Activated CD8-positive, alpha-beta memory T cell treated with anti-CD3 and anti-CD28 coated beads, Interleukin-2, amount 10 ng/mL, durations not matched to agents 7 days and 5 days (primary cell): ENCODE data around the gene GCNA. TPM values are rescaled to one million over a fixed set of nuclear protein-coding genes. Genes with fewer than 3 reads are reported as not detected.
"Not testable (repeated sequence)": the region's sequence is repeated elsewhere in the genome, so short reads cannot be mapped to it uniquely, and the experiment has no call there.

ENCODE experiments used
- ATAC-seq: fragments of 150-1000 bp; cut with Tn5 transposase; one replicate; pipeline ENCODE4 v1.10.0; 2021; ENCODE audit warnings: moderate library complexity
- CTCF ChIA-PET: fragments of 350-600 bp; sonication (Branson Sonifier 250); formaldehyde crosslinking; loops from one replicate; lab custom pipeline; 2021; ENCODE audit warnings: antibody characterized with exemption; lab: Charles Lee
- DNase-seq: peaks from one replicate; pipeline ENCODE4 v3.0.0-alpha.2; 2020
- H3K27ac Mint-ChIP-seq: one replicate; pipeline ENCODE4 v1.8.0; 2021; ENCODE audit warnings: mild to moderate bottlenecking, mixed read lengths
- H3K27me3 Mint-ChIP-seq: one replicate; pipeline ENCODE4 v1.8.0; 2021; ENCODE audit warnings: mixed read lengths
- H3K36me3 Mint-ChIP-seq: one replicate; pipeline ENCODE4 v1.8.0; 2021; ENCODE audit warnings: mild to moderate bottlenecking, mixed read lengths
- H3K4me1 Mint-ChIP-seq: one replicate; pipeline ENCODE4 v1.8.0; 2021; ENCODE audit warnings: mixed read lengths
- H3K4me3 Mint-ChIP-seq: one replicate; pipeline ENCODE4 v1.8.0; 2021; ENCODE audit warnings: mild to moderate bottlenecking, moderate library complexity, mixed read lengths
- H3K9me3 Mint-ChIP-seq: one replicate; pipeline ENCODE4 v1.8.0; 2022; ENCODE audit warnings: low read depth, mixed read lengths
- total RNA-seq, 2 experiments: library from RNA; stranded (reverse); gene quantifications; one replicate each; pipeline ENCODE4 v1.2.3, GENCODE V29; 2021

The GCNA gene
- total RNA-seq, 2 experiments from 2014 or later: 4.3 to 6.7 TPM

- Mint-ChIP-seq H3K27me3 (no peaks in the 10 kb centered on the region), H3K36me3 (peaks cover 66% of the 10 kb centered on the region), H3K27ac (peak overlapping the region; percentile 62), H3K9me3 (no peaks in the 10 kb centered on the region), H3K4me3 (peak overlapping the region; percentile 18), H3K4me1 (peaks cover 58% of the 10 kb centered on the region)
- ATAC-seq (no peak), DNase-seq (no peak)
- CTCF ChIA-PET: interaction anchor here (1.4 to 2.4 kb wide), 2 partner anchors 9 to 14 kb away, joined by 3 to 8 read pairs; partner anchors contain the start of gene OGT
These were observed 35.4 kb upstream of the GCNA start for GRCh38 chrX:71542825-71543224.

- Mint-ChIP-seq H3K36me3 (peaks cover 67% of the 10 kb centered on the region), H3K4me1 (peaks cover 61% of the 10 kb centered on the region), H3K4me3 (peak overlapping the region; percentile 18), H3K9me3 (no peaks in the 10 kb centered on the region), H3K27me3 (no peaks in the 10 kb centered on the region), H3K27ac (peak overlapping the region; percentile 62)
- CTCF ChIA-PET: interaction anchor here (1.4 to 2.4 kb wide), 2 partner anchors 10 to 14 kb away, joined by 3 to 8 read pairs; partner anchors contain the start of gene OGT
- no peak for DNase-seq
- ATAC-seq: peak; percentile 37
These were observed 34.9 kb upstream of the GCNA start for GRCh38 chrX:71543316-71543715.

DNA sequence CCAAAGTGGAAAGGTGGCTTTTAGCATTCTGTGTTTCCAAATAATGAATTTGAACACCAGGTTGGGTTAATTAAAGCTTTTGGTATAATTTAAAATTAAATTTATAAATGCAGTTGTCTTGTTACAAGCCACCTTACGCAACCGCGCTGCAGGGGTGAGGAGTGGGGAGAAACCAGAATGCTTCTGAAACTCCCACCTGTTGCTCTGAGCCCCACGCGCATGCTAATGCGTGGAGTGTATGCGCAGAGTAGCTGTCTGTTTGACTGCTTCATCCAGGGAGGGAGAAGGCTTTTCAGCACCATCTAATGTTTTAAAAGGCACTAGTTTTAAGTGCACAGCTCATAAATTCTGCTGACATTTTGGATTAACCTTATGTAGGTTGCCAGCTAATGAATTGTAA, 32.9 kb upstream of the GCNA start:
- ATAC-seq (no peak), DNase-seq (no peak)
- no peaks in the 10 kb centered on the region for H3K9me3 Mint-ChIP-seq
- CTCF ChIA-PET: interaction anchor here (1.4 kb wide), 1 partner anchor 106 kb away, joined by 3 read pairs; no protein-coding TSS in a partner anchor
- H3K4me1 Mint-ChIP-seq: peaks cover 57% of the 10 kb centered on the region
- H3K4me3 Mint-ChIP-seq: no peak overlapping the region
- no peak overlapping the region for H3K27ac Mint-ChIP-seq
- H3K36me3 Mint-ChIP-seq: peaks cover 56% of the 10 kb centered on the region
- H3K27me3 Mint-ChIP-seq: no peaks in the 10 kb centered on the region

- CTCF ChIA-PET: no interaction called here
- peaks cover 50% of the 10 kb centered on the region for H3K4me1 Mint-ChIP-seq
- no peak overlapping the region for H3K27ac Mint-ChIP-seq
- no peaks in the 10 kb centered on the region for H3K27me3 Mint-ChIP-seq
- no peaks in the 10 kb centered on the region for H3K9me3 Mint-ChIP-seq
- H3K4me3 Mint-ChIP-seq: no peak overlapping the region
- ATAC-seq (no peak), DNase-seq (no peak)
- H3K36me3 Mint-ChIP-seq: peaks cover 48% of the 10 kb centered on the region
These were observed 31.4 kb upstream of the GCNA start for GRCh38 chrX:71546879-71547278.

GRCh38 chrX:71547339-71547738, 30.9 kb upstream of the GCNA start:
- Mint-ChIP-seq H3K36me3 (peaks cover 45% of the 10 kb centered on the region), H3K4me1 (peaks cover 46% of the 10 kb centered on the region), H3K4me3 (no peak overlapping the region), H3K27me3 (no peaks in the 10 kb centered on the region), H3K27ac (no peak overlapping the region), H3K9me3 (no peaks in the 10 kb centered on the region)
- DNase-seq (no peak), ATAC-seq (no peak)
- CTCF ChIA-PET: no interaction called here

GRCh38 chrX:71549986-71550385, 28.3 kb upstream of the GCNA start:
- DNase-seq (no peak), ATAC-seq (no peak)
- H3K27ac Mint-ChIP-seq: no peak overlapping the region
- H3K36me3 Mint-ChIP-seq: peaks cover 36% of the 10 kb centered on the region
- peaks cover 31% of the 10 kb centered on the region for H3K4me1 Mint-ChIP-seq
- H3K27me3 Mint-ChIP-seq: no peaks in the 10 kb centered on the region
- H3K9me3 Mint-ChIP-seq: no peaks in the 10 kb centered on the region
- CTCF ChIA-PET: interaction anchor here (1.0 to 1.3 kb wide), 3 partner anchors 17 to 102 kb away, joined by 3 to 4 read pairs (median 3); partner anchors contain the start of gene OGT
- no peak overlapping the region for H3K4me3 Mint-ChIP-seq

DNA sequence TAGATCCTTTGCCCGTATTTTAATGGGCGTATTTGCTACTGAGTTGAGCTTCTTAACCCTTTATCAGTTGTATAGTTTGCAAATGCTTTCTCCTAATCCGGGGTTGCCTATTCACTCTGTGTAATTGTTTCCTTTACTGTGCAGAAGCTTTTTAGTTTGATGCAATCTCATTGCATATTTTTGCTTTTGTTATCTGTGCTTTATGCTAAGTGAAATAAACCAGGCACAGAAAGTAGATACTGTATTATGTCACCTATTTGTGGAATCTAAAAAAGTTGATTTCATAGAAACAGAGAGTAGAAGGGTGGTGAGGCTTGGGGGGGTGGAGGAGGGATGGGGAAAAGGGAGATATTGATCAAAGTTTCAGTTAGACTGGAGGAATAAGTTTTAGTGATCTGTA, 27.7 kb upstream of the GCNA start:
- H3K4me3 Mint-ChIP-seq: no peak overlapping the region
- H3K4me1 Mint-ChIP-seq: peaks cover 30% of the 10 kb centered on the region
- DNase-seq (no peak), ATAC-seq (no peak)
- CTCF ChIA-PET: interaction anchor here (1.3 kb wide), 1 partner anchor 18 kb away, joined by 4 read pairs; the partner anchor contains the start of gene OGT
- no peaks in the 10 kb centered on the region for H3K27me3 Mint-ChIP-seq
- H3K36me3 Mint-ChIP-seq: peaks cover 40% of the 10 kb centered on the region
- peak overlapping the region; percentile 43 for H3K27ac Mint-ChIP-seq
- H3K9me3 Mint-ChIP-seq: no peaks in the 10 kb centered on the region

- no peak for ATAC-seq
- DNase-seq: no peak
- no peak overlapping the region for H3K4me3 Mint-ChIP-seq
- H3K27me3 Mint-ChIP-seq: no peaks in the 10 kb centered on the region
- peaks cover 6% of the 10 kb centered on the region for H3K4me1 Mint-ChIP-seq
- peak overlapping the region; percentile 72 for H3K27ac Mint-ChIP-seq
- H3K9me3 Mint-ChIP-seq: no peaks in the 10 kb centered on the region
- CTCF ChIA-PET: no interaction called here
- H3K36me3 Mint-ChIP-seq: peaks cover 43% of the 10 kb centered on the region
These were observed 22.2 kb upstream of the GCNA start for GRCh38 chrX:71556036-71556435.

GRCh38 chrX:71558920-71559319, 19.3 kb upstream of the GCNA start:
- peaks cover 52% of the 10 kb centered on the region for H3K36me3 Mint-ChIP-seq
- ATAC-seq (no peak), DNase-seq (no peak)
- H3K27ac Mint-ChIP-seq: no peak overlapping the region
- CTCF ChIA-PET: interaction anchor here (0.7 kb wide), 1 partner anchor 258 kb away, joined by 3 read pairs; the partner anchor contains the start of gene ITGB1BP2
- no peaks in the 10 kb centered on the region for H3K27me3 Mint-ChIP-seq
- no peaks in the 10 kb centered on the region for H3K9me3 Mint-ChIP-seq
- H3K4me1 Mint-ChIP-seq: peaks cover 3% of the 10 kb centered on the region
- H3K4me3 Mint-ChIP-seq: no peak overlapping the region

DNA sequence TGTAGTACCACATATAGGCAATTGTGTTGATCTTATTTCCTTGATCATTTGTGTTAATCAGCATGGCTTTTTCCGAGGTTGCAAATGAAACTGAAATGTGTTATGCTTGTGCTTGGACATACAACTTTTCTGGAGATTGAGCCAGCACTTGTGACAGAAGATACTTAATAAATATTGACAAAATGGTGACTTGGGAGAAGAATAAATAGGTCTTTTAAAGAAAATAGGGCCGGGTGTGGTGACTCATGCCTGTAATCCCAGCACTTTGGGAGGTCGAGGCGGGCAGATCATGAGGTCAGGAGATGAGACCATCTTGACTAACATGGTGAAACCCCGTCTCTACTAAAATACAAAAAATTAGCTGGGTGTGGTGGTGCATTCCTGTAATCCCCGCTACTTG, 18.5 kb upstream of the GCNA start:
- not testable (repeated sequence) for H3K27me3 Mint-ChIP-seq, DNase-seq

GRCh38 chrX:71563921-71564320, 14.3 kb upstream of the GCNA start:
- CTCF ChIA-PET: interaction anchor here (1.2 kb wide), 1 partner anchor 10 kb away, joined by 4 read pairs; no protein-coding TSS in a partner anchor
- peaks cover 51% of the 10 kb centered on the region for H3K36me3 Mint-ChIP-seq
- H3K27ac Mint-ChIP-seq: no peak overlapping the region
- no peaks in the 10 kb centered on the region for H3K9me3 Mint-ChIP-seq
- ATAC-seq: no peak
- H3K27me3 Mint-ChIP-seq: no peaks in the 10 kb centered on the region
- no peak overlapping the region for H3K4me3 Mint-ChIP-seq
- no peak for DNase-seq
- H3K4me1 Mint-ChIP-seq: peaks cover 2% of the 10 kb centered on the region

More for the DNA sequence above, 18.5 kb upstream of the GCNA start:
- CTCF ChIA-PET, H3K27ac Mint-ChIP-seq, H3K4me1 Mint-ChIP-seq, H3K4me3 Mint-ChIP-seq, H3K9me3 Mint-ChIP-seq, ATAC-seq: not testable (repeated sequence)
- H3K36me3 Mint-ChIP-seq: peaks cover 55% of the 10 kb centered on the region

DNA sequence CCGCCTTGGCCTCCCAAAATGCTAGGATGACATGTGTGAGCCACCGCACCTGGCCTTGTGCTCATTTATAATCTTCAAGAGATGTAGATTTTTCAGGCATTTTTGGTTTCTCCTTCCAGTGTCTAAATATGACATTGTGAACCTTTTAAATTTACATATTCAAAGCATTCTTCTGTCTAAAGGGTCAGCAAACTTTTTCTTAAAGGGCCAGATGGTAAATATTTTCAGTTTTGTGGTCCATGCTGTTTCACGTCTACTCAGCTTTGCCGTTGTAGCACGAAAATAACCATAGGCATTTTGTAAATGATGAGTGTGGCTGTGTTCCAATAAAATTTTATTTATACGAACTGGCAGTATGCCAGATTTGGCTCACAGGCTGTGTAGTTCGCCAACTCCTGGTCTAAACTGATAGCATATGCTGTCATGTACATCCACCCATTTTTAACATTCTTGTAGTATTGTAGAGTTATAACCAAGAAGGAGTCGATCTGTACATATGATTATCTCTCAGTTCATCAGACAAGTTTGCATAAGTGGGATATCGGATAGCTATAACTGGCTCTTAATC, 12.7 kb upstream of the GCNA start:
- H3K9me3 Mint-ChIP-seq: no peaks in the 10 kb centered on the region
- no peak for DNase-seq
- H3K4me1 Mint-ChIP-seq: peaks cover 2% of the 10 kb centered on the region
- peaks cover 45% of the 10 kb centered on the region for H3K36me3 Mint-ChIP-seq
- H3K27me3 Mint-ChIP-seq: no peaks in the 10 kb centered on the region
- no peak overlapping the region for H3K27ac Mint-ChIP-seq
- ATAC-seq: no peak
- CTCF ChIA-PET: no interaction called here
- no peak overlapping the region for H3K4me3 Mint-ChIP-seq

DNA sequence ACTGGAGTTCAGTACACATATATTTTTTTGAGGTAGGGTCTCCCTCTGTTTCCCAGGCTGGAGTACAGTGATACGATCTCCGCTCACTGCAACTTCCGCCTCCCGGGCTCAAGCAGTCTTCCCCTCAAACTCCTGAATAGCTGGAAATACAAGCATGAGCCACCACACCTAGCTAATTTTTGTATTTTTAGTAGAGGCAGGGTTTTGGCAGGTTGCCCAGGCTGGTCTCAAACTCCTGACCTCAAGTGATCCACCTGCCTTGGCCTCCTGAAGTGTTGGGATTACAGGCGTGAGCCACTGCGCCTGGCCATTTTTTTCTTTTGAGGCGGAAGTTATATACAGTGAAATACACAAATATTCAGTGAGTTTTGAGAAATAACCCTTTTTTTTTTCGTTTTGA, 6.8 kb upstream of the GCNA start:
- peaks cover 40% of the 10 kb centered on the region for H3K36me3 Mint-ChIP-seq
- not testable (repeated sequence) for DNase-seq, H3K27me3 Mint-ChIP-seq, H3K4me1 Mint-ChIP-seq, ATAC-seq, H3K4me3 Mint-ChIP-seq, H3K27ac Mint-ChIP-seq, H3K9me3 Mint-ChIP-seq
- CTCF ChIA-PET: interaction anchor here (1.5 kb wide), 1 partner anchor 81 kb away, joined by 4 read pairs; no protein-coding TSS in a partner anchor

- Mint-ChIP-seq H3K36me3 (peaks cover 41% of the 10 kb centered on the region), H3K27ac (no peak overlapping the region), H3K9me3 (no peaks in the 10 kb centered on the region), H3K4me1 (peaks cover 4% of the 10 kb centered on the region), H3K27me3 (no peaks in the 10 kb centered on the region), H3K4me3 (no peak overlapping the region)
- CTCF ChIA-PET: interaction anchor here (1.7 kb wide), 1 partner anchor 10 kb away, joined by 4 read pairs; no protein-coding TSS in a partner anchor
- ATAC-seq (no peak), DNase-seq (no peak)
These were observed 4.6 kb upstream of the GCNA start for GRCh38 chrX:71573590-71573989.
